ENCODE data around the gene EEF1A2.
A peak's percentile ranks its signal among the peaks of the same experiment; 100 is the strongest.

Gene EEF1A2

DNA sequence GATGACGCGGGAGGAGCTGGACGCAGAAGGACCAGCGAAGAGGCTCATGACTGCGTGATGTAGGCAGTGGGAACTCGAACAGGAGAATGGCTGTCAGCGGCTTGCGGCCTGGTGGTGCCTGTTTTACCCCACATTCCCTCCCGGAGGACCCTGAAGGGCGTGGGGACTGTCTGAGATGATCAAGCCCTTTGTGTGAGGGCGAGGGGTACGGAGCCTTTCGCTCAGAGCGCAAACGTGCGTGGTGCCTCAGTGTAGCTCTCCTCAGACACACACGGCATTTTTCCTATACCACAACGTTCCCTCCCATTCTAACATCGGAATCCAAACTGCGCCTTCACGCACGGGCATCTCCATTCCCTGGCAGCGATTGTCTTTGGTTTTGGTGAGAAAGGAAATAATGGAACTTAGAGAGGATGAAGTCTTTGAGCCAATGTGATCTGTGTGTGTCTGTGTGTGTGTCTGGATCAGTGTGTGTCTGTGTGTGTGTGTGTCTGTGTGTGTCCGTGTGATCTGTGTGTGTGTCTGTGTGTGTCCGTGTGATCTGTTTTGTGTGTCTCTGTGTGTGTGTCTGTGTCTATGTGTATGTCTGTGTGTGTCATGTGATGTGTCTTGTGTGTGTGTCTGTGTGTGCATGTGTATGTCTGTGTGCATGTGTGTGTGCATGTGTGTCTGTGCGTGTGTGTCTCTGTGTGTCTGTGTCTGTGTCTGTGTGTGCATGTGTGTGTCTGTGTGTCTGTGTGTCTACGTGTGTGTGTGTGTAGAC is 33.0 kb upstream of the EEF1A2 start:
- TF ChIP-seq POLR2A (IDR thresholded peaks at IDR 0.05; ENCODE audit: low read depth, low read length) = no peak
- TF ChIP-seq POU2F2 (IDR thresholded peaks at IDR 0.05; ENCODE audit: low read depth, low read length) = no peak
- no peak for TF ChIP-seq TAF1 (IDR thresholded peaks at IDR 0.05; ENCODE audit: low read depth, low read length)
- TF ChIP-seq SPI1 (IDR thresholded peaks at IDR 0.05; ENCODE audit: low read depth, low read length) = no peak
- TF ChIP-seq PAX5 (IDR thresholded peaks at IDR 0.05; ENCODE audit: insufficient read depth, low read length, severe bottlenecking) = no peak
- no peak for TF ChIP-seq POLR2AphosphoS5 (IDR thresholded peaks at IDR 0.05; ENCODE audit: low read depth, low read length)
- DNase-seq (ENCODE audit: insufficient read length, low spot score) (no peak), FAIRE-seq (peak; percentile 9)

DNA sequence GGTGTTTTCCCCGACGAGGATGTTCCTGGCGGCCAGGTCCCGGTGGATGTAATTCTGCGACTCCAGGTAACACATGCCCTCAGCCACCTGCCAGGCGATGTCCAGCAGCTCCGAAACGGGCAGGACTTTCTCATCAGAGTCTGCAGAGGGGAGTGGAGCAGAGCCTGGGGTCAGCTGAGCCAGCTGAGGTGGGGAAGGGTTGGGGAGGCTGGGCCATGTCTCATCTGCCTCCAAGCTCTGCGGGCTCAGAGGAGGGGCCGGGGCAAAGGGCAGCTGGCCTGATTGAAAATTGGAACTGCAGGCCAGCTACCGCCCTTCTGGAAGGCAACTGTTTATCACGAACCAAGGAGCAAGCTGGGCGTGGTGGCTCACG is 31.9 kb upstream of the EEF1A2 start:
- TF ChIP-seq PAX5 (IDR thresholded peaks at IDR 0.05; ENCODE audit: insufficient read depth, low read length, severe bottlenecking) = no peak
- TF ChIP-seq POU2F2 (IDR thresholded peaks at IDR 0.05; ENCODE audit: low read depth, low read length) = no peak
- TF ChIP-seq POLR2A (IDR thresholded peaks at IDR 0.05; ENCODE audit: low read depth, low read length) = no peak
- TF ChIP-seq POLR2AphosphoS5 (IDR thresholded peaks at IDR 0.05; ENCODE audit: low read depth, low read length) = no peak
- no peak for TF ChIP-seq TAF1 (IDR thresholded peaks at IDR 0.05; ENCODE audit: low read depth, low read length)
- no peak for TF ChIP-seq SPI1 (IDR thresholded peaks at IDR 0.05; ENCODE audit: low read depth, low read length)
- DNase-seq (ENCODE audit: insufficient read length, low spot score) = no peak
- FAIRE-seq = no peak

DNA sequence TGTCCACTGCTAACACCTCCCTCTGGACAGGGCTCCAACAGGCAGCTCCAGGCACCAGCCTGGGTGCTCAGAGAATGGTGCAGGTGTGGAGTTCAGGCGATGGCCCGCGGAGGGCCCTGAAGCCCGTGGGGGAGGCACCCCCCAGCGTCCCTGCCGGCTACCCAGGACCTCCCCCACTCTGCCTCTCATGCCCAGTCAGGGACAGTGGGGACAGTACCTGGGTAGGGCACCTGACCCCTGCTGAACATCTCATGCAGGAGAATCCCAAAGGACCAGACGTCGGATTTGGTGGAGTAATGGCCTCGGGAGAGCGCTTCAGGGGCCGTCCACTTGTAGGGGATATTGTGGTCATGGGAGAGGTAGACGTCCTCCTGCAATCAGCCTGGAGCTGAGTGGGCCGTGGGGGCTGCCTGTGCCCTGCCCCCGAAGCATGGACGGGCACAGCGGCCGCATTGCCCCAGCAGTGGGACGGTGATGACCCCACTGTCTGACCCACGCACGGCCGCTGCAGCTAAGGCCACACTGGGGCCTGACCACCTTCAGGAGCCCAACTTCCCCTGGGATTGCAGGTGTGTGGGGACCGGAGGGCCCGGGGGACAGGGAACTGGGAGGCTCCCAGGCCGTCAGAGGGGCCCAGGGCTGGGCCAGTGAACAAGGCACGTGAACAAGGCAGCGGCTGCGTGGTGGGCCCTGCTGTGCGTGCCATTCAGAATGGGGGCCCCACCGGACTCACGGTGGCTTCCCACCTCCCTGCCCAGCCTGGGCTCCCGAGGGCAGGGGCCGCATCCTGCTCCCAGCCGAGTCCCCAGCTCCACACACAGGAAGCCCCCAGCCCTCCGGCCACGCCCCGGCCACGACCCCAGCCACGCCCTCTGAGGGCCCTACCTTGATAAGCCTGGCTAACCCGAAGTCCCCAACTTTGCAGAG is 31.2 kb upstream of the EEF1A2 start:
- FAIRE-seq (no peak), DNase-seq (ENCODE audit: insufficient read length, low spot score) (no peak)
- no peak for TF ChIP-seq POU2F2 (IDR thresholded peaks at IDR 0.05; ENCODE audit: low read depth, low read length)
- no peak for TF ChIP-seq SPI1 (IDR thresholded peaks at IDR 0.05; ENCODE audit: low read depth, low read length)
- TF ChIP-seq POLR2A (IDR thresholded peaks at IDR 0.05; ENCODE audit: low read depth, low read length) = no peak
- no peak for TF ChIP-seq PAX5 (IDR thresholded peaks at IDR 0.05; ENCODE audit: insufficient read depth, low read length, severe bottlenecking)
- TF ChIP-seq POLR2AphosphoS5 (IDR thresholded peaks at IDR 0.05; ENCODE audit: low read depth, low read length) = no peak
- TF ChIP-seq TAF1 (IDR thresholded peaks at IDR 0.05; ENCODE audit: low read depth, low read length) = no peak

DNA sequence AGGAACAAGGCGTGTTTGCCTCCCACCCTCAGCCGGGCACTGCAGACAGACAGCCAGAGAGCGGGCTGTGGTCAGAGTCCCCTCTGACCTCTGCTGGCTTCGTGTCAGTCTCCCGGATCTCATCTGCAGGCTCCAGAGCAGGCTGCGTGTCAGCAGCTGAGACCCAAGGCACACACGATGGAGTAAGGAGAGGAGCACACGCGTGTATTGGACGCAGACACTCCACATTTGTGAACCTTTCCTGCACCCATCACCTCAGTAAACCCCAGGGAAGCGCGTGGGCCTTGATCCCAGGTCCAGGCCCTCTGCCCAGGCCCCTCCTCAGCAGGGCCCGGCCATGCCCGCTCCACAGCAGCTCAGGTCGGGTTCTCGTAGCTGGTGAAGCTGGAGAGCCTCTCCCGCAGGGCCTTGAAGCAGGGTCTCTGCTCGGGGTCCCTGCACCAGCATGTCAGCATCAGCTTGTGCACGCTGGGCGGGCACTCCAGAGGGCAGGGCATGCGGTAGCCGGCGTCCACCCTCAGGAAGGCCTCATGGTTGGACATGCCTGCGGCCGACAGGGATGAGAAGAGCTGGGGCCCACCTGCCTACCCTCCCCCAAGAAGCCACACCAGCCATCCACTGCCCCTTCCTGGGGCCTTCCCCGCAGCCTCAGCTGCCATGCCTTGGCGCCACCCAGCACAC is 30.4 kb upstream of the EEF1A2 start:
- FAIRE-seq (no peak), DNase-seq (ENCODE audit: insufficient read length, low spot score) (no peak)
- no peak for TF ChIP-seq PAX5 (IDR thresholded peaks at IDR 0.05; ENCODE audit: insufficient read depth, low read length, severe bottlenecking)
- no peak for TF ChIP-seq TAF1 (IDR thresholded peaks at IDR 0.05; ENCODE audit: low read depth, low read length)
- TF ChIP-seq POU2F2 (IDR thresholded peaks at IDR 0.05; ENCODE audit: low read depth, low read length) = no peak
- TF ChIP-seq POLR2A (IDR thresholded peaks at IDR 0.05; ENCODE audit: low read depth, low read length) = no peak
- no peak for TF ChIP-seq POLR2AphosphoS5 (IDR thresholded peaks at IDR 0.05; ENCODE audit: low read depth, low read length)
- TF ChIP-seq SPI1 (IDR thresholded peaks at IDR 0.05; ENCODE audit: low read depth, low read length) = no peak

DNA sequence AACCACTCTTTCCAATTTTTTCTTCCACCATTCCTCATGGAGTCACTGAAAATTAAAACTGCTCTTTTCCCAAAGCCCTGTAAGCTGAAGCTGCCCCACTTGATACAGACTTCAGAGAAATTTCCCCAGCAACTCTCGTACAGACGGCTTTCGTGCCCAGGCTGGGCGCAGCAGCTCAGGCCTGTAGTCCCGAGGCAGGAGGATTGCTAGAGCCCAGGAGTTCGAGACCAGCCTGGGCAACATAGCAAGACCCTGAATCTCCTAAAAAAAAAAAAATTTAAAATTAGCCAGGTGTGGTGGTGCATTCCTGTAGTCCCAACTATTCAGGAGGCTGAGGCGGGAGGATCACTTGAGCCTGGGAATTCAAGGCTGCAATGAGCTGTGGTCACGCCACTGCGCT is 28.3 kb upstream of the EEF1A2 start:
- DNase-seq (ENCODE audit: insufficient read length, low spot score) (no peak), FAIRE-seq (no peak)
- TF ChIP-seq POU2F2 (IDR thresholded peaks at IDR 0.05; ENCODE audit: low read depth, low read length) (no peak), POLR2AphosphoS5 (IDR thresholded peaks at IDR 0.05; ENCODE audit: low read depth, low read length) (no peak), PAX5 (IDR thresholded peaks at IDR 0.05; ENCODE audit: insufficient read depth, low read length, severe bottlenecking) (no peak), SPI1 (IDR thresholded peaks at IDR 0.05; ENCODE audit: low read depth, low read length) (no peak), TAF1 (IDR thresholded peaks at IDR 0.05; ENCODE audit: low read depth, low read length) (no peak), POLR2A (IDR thresholded peaks at IDR 0.05; ENCODE audit: low read depth, low read length) (no peak)

DNA sequence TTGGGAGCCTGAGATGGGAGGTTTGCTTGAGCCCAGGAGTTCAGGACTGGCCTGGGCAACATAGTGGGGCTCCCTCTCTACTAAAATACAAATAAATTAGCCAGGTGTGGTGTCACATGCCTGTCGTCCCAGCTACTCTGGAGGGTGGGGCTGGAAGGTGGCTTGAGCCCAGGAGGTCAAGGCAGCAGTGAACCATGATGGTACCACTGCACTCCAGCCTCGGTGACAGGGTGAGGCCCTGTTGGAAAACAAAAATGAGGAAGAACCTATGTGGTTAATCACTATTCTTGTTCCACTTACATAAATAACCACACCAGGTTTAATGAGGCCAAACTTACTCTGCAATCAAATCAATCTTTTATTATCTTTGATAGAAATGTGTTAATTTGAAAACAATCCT is 27.1 kb upstream of the EEF1A2 start:
- TF ChIP-seq SPI1 (IDR thresholded peaks at IDR 0.05; ENCODE audit: low read depth, low read length) = no peak
- no peak for TF ChIP-seq POU2F2 (IDR thresholded peaks at IDR 0.05; ENCODE audit: low read depth, low read length)
- TF ChIP-seq TAF1 (IDR thresholded peaks at IDR 0.05; ENCODE audit: low read depth, low read length) = no peak
- no peak for TF ChIP-seq PAX5 (IDR thresholded peaks at IDR 0.05; ENCODE audit: insufficient read depth, low read length, severe bottlenecking)
- no peak for TF ChIP-seq POLR2AphosphoS5 (IDR thresholded peaks at IDR 0.05; ENCODE audit: low read depth, low read length)
- no peak for TF ChIP-seq POLR2A (IDR thresholded peaks at IDR 0.05; ENCODE audit: low read depth, low read length)
- FAIRE-seq = no peak
- no peak for DNase-seq (ENCODE audit: insufficient read length, low spot score)

DNA sequence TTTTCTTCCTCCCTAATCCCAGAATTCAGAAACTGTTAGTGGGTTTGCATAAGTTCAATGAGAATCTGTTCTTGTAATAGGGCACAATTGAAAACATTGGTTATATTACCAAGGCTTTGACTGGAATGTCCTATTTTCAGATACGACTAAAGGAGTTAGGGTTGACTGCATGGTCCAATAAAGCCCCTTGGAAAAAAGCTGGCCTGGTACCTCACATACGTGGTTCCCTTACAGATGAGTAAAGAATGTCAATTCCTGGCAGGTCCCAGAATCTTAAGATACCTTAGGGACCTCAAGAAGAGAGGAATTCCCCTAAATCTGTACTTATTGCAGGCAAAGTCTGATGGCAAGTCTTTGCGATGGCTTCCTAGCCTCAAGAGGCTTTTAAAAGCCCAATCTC is 26.3 kb upstream of the EEF1A2 start:
- TF ChIP-seq TAF1 (IDR thresholded peaks at IDR 0.05; ENCODE audit: low read depth, low read length) (no peak), POU2F2 (IDR thresholded peaks at IDR 0.05; ENCODE audit: low read depth, low read length) (no peak), SPI1 (IDR thresholded peaks at IDR 0.05; ENCODE audit: low read depth, low read length) (no peak), PAX5 (IDR thresholded peaks at IDR 0.05; ENCODE audit: insufficient read depth, low read length, severe bottlenecking) (no peak), POLR2AphosphoS5 (IDR thresholded peaks at IDR 0.05; ENCODE audit: low read depth, low read length) (no peak), POLR2A (IDR thresholded peaks at IDR 0.05; ENCODE audit: low read depth, low read length) (no peak)
- FAIRE-seq (no peak), DNase-seq (ENCODE audit: insufficient read length, low spot score) (no peak)

DNA sequence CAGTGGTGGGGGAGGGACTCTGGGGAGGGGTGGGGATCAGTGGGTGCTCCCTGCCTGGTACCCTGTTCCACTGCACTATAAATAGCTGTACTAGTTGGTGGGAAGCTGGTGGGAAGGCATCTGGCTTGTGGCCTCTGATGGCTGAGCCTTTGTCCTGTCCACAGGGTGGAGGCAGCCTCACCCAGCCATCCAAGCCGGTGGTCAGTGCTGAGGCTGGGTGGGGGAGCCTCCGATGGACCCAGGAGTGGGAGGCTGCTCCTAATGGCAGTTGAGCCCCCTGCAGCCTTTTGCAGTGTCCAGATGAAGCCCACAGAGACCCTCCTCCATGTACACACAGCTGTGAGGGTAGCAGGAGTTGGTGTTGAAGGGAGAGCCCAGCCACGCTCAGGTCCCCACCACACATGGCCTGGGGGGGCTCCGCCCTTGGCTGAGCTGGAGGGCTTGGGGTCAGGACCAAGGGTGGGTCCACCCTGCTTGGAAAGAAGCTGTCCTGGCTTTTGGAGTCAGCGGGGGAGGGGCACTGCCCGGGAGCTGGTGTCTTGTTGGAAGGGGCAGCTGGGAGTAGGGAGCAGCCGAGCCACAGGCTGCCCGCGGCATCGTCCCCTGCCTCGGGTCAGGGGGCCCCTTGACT is 24.2 kb upstream of the EEF1A2 start:
- FAIRE-seq (no peak), DNase-seq (ENCODE audit: insufficient read length, low spot score) (no peak)
- TF ChIP-seq POLR2A (IDR thresholded peaks at IDR 0.05; ENCODE audit: low read depth, low read length) (no peak), SPI1 (IDR thresholded peaks at IDR 0.05; ENCODE audit: low read depth, low read length) (no peak), POLR2AphosphoS5 (IDR thresholded peaks at IDR 0.05; ENCODE audit: low read depth, low read length) (no peak; the same call in 1 of the 2 replicates), TAF1 (IDR thresholded peaks at IDR 0.05; ENCODE audit: low read depth, low read length) (no peak), POU2F2 (IDR thresholded peaks at IDR 0.05; ENCODE audit: low read depth, low read length) (no peak), PAX5 (IDR thresholded peaks at IDR 0.05; ENCODE audit: insufficient read depth, low read length, severe bottlenecking) (no peak)

Measured in GM12891 (cell line).